IgD-negative memory B cell (primary cell): ENCODE results near the gene SLC13A3. TPM values are rescaled to one million over a fixed set of nuclear protein-coding genes. Genes with fewer than 3 reads are reported as not detected.

Source experiments
- H3K27ac Mint-ChIP-seq, 3 donors: one replicate each; pipeline ENCODE4 v1.8.0; 2020 to 2022; ENCODE audit warnings: mild to moderate bottlenecking in 3 of 3, mixed read lengths in 3 of 3, moderate library complexity in 1 of 3
- H3K27me3 Mint-ChIP-seq: one replicate; pipeline ENCODE4 v1.8.0; 2021; ENCODE audit warnings: mixed read lengths
- H3K36me3 Mint-ChIP-seq: one replicate; pipeline ENCODE4 v1.8.0; 2020; ENCODE audit warnings: mild to moderate bottlenecking, mixed read lengths
- H3K4me1 Mint-ChIP-seq, 3 donors: one replicate each; pipeline ENCODE4 v1.8.0; 2020 to 2022; ENCODE audit warnings: mixed read lengths in 3 of 3, mild to moderate bottlenecking in 1 of 3
- H3K4me3 Mint-ChIP-seq, 4 donors: one replicate each; pipeline ENCODE4 v1.8.0; 2020 to 2022; ENCODE audit warnings: mild to moderate bottlenecking in 4 of 4, mixed read lengths in 4 of 4, moderate library complexity in 3 of 4
- H3K9me3 Mint-ChIP-seq, 3 donors: one replicate each; pipeline ENCODE4 v1.8.0; 2020 to 2021; ENCODE audit warnings: mixed read lengths in 3 of 3, mild to moderate bottlenecking in 1 of 3
- polyA plus RNA-seq: library from polyadenylated mRNA; unstranded; fragments of 300-500 nt; fragmentation: Illumina TruSeq; gene quantifications from one replicate; pipeline ENCODE4 v1.2.3, GENCODE V29; 2021

Gene SLC13A3
- polyA plus RNA-seq, result not detected

- Mint-ChIP-seq H3K9me3 (peaks cover 0 to 3% (median 3%) of the 10 kb centered on the region in 3 donors), H3K27ac (no peak within 1 kb of the TSS), H3K36me3 (peaks cover 1% of the 10 kb centered on the region), H3K27me3 (peaks cover 17% of the 10 kb centered on the region), H3K4me1 (no peaks in the 10 kb centered on the region), H3K4me3 (no peak within 1 kb of the TSS)
Measured at GRCh38 chr20:46651091-46651962, at the start of gene SLC13A3. SLC13A3 (minus strand) TSS chr20:46651459; CDS start chr20:46651421, 38 bp downstream.

GRCh38 chr20:46701057-46701456 lies 49.8 kb upstream of the SLC13A3 start:
- Mint-ChIP-seq H3K9me3 (peaks cover 0 to 9% (median 0%) of the 10 kb centered on the region in 3 donors), H3K27ac (no peak overlapping the region), H3K4me3 (no peak overlapping the region), H3K36me3 (peaks cover 8% of the 10 kb centered on the region), H3K27me3 (peaks cover 26% of the 10 kb centered on the region), H3K4me1 (no peaks in the 10 kb centered on the region)

- Mint-ChIP-seq H3K27me3 (peaks cover 28% of the 10 kb centered on the region), H3K4me3 (no peak overlapping the region), H3K4me1 (no peaks in the 10 kb centered on the region), H3K9me3 (peaks cover 0 to 8% (median 0%) of the 10 kb centered on the region in 3 donors), H3K27ac (no peak overlapping the region), H3K36me3 (peaks cover 8% of the 10 kb centered on the region)
Measured at GRCh38 chr20:46700481-46700880, 49.2 kb upstream of the SLC13A3 start.

GRCh38 chr20:46699651-46700359 lies 48.5 kb upstream of the SLC13A3 start:
- H3K27me3 Mint-ChIP-seq, result peaks cover 24% of the 10 kb centered on the region
- no peak overlapping the region for H3K4me3 Mint-ChIP-seq
- H3K4me1 Mint-ChIP-seq, result no peaks in the 10 kb centered on the region
- no peak overlapping the region for H3K27ac Mint-ChIP-seq
- peaks cover 0 to 5% (median 0%) of the 10 kb centered on the region in 3 donors for H3K9me3 Mint-ChIP-seq
- peaks cover 8% of the 10 kb centered on the region for H3K36me3 Mint-ChIP-seq

DNA sequence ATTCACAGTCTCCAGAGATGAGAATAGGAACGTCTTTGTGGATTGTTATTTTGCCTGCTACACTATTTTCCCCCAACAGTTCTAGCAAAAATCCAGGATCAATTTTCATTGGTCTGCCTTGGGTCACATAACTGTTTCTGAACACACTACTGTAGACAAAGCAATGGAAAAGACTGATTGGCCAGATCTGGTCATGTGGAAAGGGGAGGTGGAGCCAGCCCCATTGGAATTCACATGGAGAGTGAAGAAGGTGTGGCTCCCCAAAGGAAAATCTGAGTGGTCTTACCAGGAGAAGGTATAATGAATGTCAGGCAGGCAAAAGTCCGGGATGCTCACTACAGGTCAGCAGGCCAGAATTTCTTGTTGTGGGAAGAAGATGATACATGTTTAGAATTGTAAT lies 47.5 kb upstream of the SLC13A3 start:
- Mint-ChIP-seq H3K36me3 (peaks cover 6% of the 10 kb centered on the region), H3K27me3 (peaks cover 22% of the 10 kb centered on the region), H3K27ac (no peak overlapping the region), H3K9me3 (peaks cover 0 to 5% (median 0%) of the 10 kb centered on the region in 3 donors), H3K4me3 (peak overlapping the region in 1 of 4 donors; percentile 70), H3K4me1 (peaks cover 0 to 4% (median 4%) of the 10 kb centered on the region in 3 donors)

GRCh38 chr20:46696791-46697279 lies 45.6 kb upstream of the SLC13A3 start:
- H3K27ac Mint-ChIP-seq, result no peak overlapping the region
- H3K27me3 Mint-ChIP-seq, result peaks cover 22% of the 10 kb centered on the region
- peaks cover 0 to 5% (median 0%) of the 10 kb centered on the region in 3 donors for H3K9me3 Mint-ChIP-seq
- H3K4me1 Mint-ChIP-seq, result peaks cover under 1 to 4% (median 4%) of the 10 kb centered on the region in 3 donors
- H3K36me3 Mint-ChIP-seq, result peaks cover 5% of the 10 kb centered on the region
- no peak overlapping the region for H3K4me3 Mint-ChIP-seq

DNA sequence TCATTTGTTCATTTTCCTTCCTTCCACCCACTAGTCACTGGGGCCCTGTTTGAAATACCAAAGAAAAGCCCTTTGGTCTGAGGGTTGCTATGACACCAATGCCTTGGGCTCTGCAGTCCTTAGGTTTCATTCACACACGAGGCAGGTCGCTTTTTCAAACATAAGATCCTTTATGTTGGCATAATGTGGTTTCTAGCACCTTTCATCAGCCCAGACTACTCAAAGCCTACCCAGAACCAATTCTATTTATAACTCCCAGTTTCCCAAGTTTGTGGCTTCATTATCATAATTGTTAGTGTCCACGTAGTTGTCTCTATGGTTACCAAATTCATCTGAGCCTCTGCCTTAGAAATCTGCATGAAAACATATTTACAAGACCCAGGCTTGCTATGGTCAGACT lies 44.6 kb upstream of the SLC13A3 start:
- peaks cover 0 to 5% (median 0%) of the 10 kb centered on the region in 3 donors for H3K9me3 Mint-ChIP-seq
- H3K27me3 Mint-ChIP-seq, result peaks cover 18% of the 10 kb centered on the region
- H3K36me3 Mint-ChIP-seq, result peaks cover 5% of the 10 kb centered on the region
- H3K4me3 Mint-ChIP-seq, result no peak overlapping the region
- no peak overlapping the region for H3K27ac Mint-ChIP-seq
- peaks cover 5 to 6% (median 5%) of the 10 kb centered on the region in 3 donors for H3K4me1 Mint-ChIP-seq

DNA sequence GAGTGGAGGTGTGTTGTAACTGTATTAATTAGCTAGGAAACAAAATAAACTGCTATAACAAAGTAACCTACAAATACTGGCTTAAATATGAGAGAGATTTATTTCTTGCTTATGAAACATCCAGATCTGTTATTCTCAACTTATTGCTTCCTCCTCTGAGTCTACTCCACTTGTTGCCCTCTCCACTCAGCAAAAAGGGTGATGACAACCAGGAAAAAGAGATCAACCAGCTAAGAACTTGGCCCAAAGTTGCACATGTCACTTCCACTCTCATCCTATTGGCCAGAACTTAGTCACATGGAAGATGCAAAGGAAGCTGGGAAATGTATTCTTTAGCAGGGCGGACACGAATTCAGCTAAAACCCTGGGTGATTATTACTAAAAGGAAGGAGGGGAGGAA lies 43.2 kb upstream of the SLC13A3 start:
- Mint-ChIP-seq H3K27me3 (peaks cover 12% of the 10 kb centered on the region), H3K4me3 (no peak overlapping the region), H3K36me3 (peaks cover 3% of the 10 kb centered on the region), H3K9me3 (peaks cover 0 to 1% (median 0%) of the 10 kb centered on the region in 3 donors), H3K27ac (no peak overlapping the region), H3K4me1 (peaks cover 9 to 16% (median 10%) of the 10 kb centered on the region in 3 donors)

DNA sequence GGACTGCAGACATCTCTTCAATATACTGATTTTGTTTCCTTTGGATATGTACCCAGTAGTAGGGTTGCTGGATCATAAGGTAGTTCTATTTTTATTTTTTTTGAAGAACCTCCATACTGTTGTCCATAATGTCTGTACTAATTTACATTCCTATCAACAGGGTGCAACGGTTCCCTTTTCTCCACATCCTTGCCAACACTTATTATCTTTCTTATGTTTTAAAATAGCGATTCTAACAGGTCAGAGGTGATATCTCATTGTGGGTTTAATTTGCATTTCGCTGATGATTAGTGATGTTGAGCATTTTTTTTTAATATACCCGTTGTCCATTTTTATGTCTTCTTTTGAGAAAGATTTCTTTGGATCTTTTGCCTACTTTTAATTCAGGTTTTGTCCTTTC lies 39.9 kb upstream of the SLC13A3 start:
- H3K36me3 Mint-ChIP-seq, result peaks cover 2% of the 10 kb centered on the region
- no peaks in the 10 kb centered on the region for H3K9me3 Mint-ChIP-seq
- peak overlapping the region in 1 of 4 donors; percentile 99 for H3K4me3 Mint-ChIP-seq
- no peak overlapping the region for H3K27ac Mint-ChIP-seq
- peaks cover 4% of the 10 kb centered on the region for H3K27me3 Mint-ChIP-seq
- peaks cover 24 to 34% (median 30%) of the 10 kb centered on the region in 3 donors for H3K4me1 Mint-ChIP-seq

DNA sequence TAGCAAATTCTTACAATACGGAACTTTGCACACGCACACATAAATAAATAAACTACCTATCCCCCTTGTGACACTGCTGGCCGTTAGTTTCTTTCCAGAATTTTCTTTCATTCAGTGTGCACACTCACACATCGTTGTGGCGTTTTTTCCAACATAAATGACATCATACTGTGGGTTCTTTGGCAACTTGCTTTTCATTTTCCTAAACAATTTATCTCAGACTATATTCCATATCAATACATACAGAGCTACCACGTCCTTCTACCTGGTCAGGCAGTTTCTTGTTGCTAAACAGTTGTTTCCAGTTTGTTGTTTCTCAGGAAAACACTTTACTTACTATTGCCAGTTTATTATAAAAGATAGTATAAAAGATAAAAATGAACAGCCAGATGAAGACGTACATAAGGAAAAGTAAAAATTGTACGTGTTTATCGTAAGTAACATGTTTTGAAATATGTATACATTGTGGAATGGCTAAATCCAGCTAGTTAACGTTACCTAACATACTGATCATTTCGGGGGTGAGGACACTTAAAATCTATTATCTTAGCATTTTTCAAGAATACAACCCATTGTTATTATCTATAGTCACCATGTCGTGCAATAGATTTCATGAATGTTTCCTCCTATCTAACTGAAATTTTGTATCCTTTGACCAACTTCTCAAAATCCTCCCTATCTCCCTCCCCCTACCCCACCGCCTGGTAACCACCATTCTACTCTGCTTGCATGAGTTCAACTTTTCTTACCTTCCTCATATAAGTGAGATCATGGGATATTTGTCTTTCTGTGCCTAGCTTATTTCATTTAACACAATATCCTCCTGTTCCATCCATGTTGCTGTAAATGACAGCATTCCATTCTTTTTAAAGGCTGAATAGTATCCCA lies 39.2 kb upstream of the SLC13A3 start:
- H3K36me3 Mint-ChIP-seq, result peaks cover 2% of the 10 kb centered on the region
- peak overlapping the region in 1 of 3 donors; percentile 95 for H3K27ac Mint-ChIP-seq
- H3K4me1 Mint-ChIP-seq, result peaks cover 24 to 40% (median 35%) of the 10 kb centered on the region in 3 donors
- no peaks in the 10 kb centered on the region for H3K9me3 Mint-ChIP-seq
- no peaks in the 10 kb centered on the region for H3K27me3 Mint-ChIP-seq
- H3K4me3 Mint-ChIP-seq, result peak overlapping the region; percentile 65 to 99 (median 82)

GRCh38 chr20:46689754-46690085 lies 38.5 kb upstream of the SLC13A3 start:
- Mint-ChIP-seq H3K36me3 (peaks cover 2% of the 10 kb centered on the region), H3K4me1 (peaks cover 28 to 44% (median 39%) of the 10 kb centered on the region in 3 donors), H3K9me3 (no peaks in the 10 kb centered on the region), H3K27ac (peak overlapping the region; percentile 91 to 97 (median 95)), H3K4me3 (peak overlapping the region; percentile 97 to 100 (median 99)), H3K27me3 (no peaks in the 10 kb centered on the region)

DNA sequence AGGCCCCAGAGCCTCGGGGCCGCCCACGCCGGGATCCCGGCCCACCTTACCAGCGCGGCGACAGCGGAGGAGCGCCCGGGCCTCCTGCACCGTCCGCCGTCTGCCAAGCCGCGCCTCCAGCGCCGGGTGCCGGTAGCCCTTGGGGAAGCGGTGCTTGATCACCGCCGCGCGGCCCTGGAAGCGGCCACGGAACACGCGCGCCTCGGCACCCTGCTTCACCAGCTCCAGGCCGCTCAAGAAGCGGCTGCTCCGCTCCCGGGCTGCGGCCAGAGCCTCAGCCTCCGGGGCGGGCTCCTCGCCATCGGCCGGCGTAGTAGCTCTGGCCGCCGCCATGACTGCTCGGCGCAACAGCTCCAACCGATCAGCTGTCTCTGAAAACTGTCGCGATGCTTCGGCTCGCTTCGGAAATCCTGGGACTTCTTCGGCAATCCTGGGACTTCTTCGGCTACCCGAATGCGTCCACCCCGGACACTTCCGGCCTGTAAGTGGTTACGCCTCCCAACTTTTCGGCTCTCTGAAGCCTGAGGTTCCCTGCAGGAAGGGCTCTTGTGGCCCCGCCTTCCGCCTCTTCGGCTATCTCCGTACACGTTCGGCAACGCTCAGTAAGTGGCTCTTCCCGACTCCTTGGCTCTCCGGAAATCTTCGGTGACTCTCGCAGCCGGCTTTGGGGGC lies 38.0 kb upstream of the SLC13A3 start, which contains the start of gene TP53RK:
TP53RK (minus strand) TSS at position 363 of the 672 bp plus-strand sequence; CDS start at position 333, 30 bp downstream.
- H3K36me3 Mint-ChIP-seq, result peaks cover 2% of the 10 kb centered on the region
- H3K27me3 Mint-ChIP-seq, result no peaks in the 10 kb centered on the region
- peak within 1 kb of the TSS; percentile 97 to 100 (median 99) for H3K4me3 Mint-ChIP-seq
- H3K4me1 Mint-ChIP-seq, result peaks cover 24 to 40% (median 39%) of the 10 kb centered on the region in 3 donors
- peak within 1 kb of the TSS; percentile 91 to 97 (median 95) for H3K27ac Mint-ChIP-seq
- no peaks in the 10 kb centered on the region for H3K9me3 Mint-ChIP-seq

DNA sequence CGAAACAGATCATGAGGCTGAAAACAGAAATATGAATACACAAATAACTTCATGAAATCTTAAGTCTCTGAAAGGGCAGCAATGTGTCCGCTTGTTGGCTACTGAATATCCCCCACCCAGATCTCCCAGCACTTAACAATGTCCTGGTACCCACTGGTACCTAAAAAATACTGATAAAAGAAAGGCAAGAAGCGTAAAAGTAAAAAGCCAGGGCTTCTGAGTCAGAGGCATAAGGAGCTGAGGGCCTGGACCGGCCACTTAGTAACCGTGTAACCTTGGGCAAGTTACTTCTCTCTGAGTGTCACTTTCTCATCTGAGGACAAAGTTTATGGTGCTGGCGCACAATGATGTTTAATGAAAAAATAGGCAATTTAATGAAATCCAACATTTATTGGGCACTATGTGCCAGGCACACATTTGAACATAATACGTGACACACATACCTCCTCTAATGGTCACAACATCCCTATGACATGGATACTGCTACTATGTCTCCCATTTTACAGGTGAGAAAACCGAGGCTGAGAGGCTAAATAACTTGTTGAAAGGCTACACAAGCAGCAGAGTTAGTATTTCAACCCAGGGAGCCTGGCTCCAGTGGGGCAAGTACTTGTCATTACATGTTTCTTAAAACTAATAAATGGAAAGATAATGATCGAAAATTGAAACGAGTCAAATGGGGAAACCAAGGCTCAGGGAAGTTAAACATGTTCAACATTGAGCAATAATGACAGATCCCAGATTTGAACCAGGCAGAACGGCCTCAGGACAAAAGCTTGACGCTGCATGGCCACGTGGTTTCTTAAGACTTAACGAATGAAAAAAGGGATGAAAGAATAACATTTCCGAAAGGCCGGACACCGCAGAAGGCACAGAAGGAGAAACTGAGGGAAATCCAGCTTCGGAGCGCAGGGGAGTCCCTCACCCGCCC lies 37.2 kb upstream of the SLC13A3 start:
- no peaks in the 10 kb centered on the region for H3K9me3 Mint-ChIP-seq
- H3K4me1 Mint-ChIP-seq, result peaks cover 28 to 48% (median 41%) of the 10 kb centered on the region in 3 donors
- H3K27me3 Mint-ChIP-seq, result no peaks in the 10 kb centered on the region
- peak overlapping the region; percentile 97 to 100 (median 99) for H3K4me3 Mint-ChIP-seq
- peaks cover 2% of the 10 kb centered on the region for H3K36me3 Mint-ChIP-seq
- peak overlapping the region; percentile 79 to 95 (median 83) for H3K27ac Mint-ChIP-seq
